ENCODE results near the gene SLC27A3. TPM values are rescaled to one million over a fixed set of nuclear protein-coding genes. Genes with fewer than 3 reads are reported as not detected.

SLC27A3 gene
- polyA plus RNA-seq, 4 donors, result 5.4 to 50.4 (median 16.9) TPM

DNA sequence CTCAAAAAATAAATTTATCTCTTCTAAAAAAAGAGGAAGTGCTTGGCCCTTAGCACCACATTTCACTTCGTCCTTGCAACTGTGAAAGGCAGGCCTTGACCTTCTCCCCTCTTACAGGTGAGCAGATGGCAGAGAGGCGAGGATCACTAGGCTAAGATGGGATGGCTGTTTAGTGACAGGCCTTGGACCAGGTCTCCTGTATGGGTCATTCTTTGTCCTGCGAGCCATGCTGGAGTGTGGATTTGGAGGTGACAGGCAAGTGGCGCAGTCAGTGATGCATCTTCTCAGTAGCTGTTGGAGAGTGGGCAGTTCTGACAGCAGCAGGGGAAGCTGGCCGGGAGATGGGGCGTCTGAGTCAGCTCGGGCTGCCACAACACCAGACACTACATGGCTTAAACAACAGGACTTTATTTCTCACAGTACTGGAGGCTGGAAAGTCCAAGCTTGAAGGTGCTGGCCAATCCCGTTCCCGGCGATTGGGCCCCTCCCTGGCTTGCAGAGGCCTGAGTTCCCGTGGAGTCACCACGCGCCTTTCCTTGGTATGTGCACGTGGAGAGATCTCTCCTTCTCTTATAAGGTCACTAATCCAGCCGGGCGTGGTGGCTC is 16.5 kb downstream of the SLC27A3 start:
- no peaks in the 10 kb centered on the region for H3K9me3 ChIP-seq (ENCODE audit: control insufficient read depth in 2 of 2, insufficient read depth in 1 of 2, low read depth in 1 of 2, low read length in 1 of 2)
- WGBS, 3 donors, result 70 to 85% (median 76%) methylated on average over 16 of the region's 16 CpGs
- FAIRE-seq (no peak), DNase-seq (no peak)
- peaks cover 0 to 2% (median 0%) of the 10 kb centered on the region in 3 donors for H3K4me1 ChIP-seq (ENCODE audit: control insufficient read depth in 3 of 3, insufficient read depth in 2 of 3, low read depth in 1 of 3, low read length in 2 of 3)
- peak overlapping the region in 2 of 3 donors; percentile 33 to 87 for H3K27ac ChIP-seq (ENCODE audit: low read depth in 1 of 3, low read length in 2 of 3)
- H3K36me3 ChIP-seq (ENCODE audit: control insufficient read depth in 3 of 3, insufficient read depth in 2 of 3, low read depth in 1 of 3, low read length in 3 of 3), result no peaks in the 10 kb centered on the region
- H3K27me3 ChIP-seq (ENCODE audit: control insufficient read depth in 3 of 3, insufficient read depth in 3 of 3, low read length in 3 of 3), result peaks cover 0 to 15% (median 0%) of the 10 kb centered on the region in 3 donors
- no peak overlapping the region for H3K4me3 ChIP-seq (ENCODE audit: low read depth in 1 of 3, low read length in 3 of 3)

DNA sequence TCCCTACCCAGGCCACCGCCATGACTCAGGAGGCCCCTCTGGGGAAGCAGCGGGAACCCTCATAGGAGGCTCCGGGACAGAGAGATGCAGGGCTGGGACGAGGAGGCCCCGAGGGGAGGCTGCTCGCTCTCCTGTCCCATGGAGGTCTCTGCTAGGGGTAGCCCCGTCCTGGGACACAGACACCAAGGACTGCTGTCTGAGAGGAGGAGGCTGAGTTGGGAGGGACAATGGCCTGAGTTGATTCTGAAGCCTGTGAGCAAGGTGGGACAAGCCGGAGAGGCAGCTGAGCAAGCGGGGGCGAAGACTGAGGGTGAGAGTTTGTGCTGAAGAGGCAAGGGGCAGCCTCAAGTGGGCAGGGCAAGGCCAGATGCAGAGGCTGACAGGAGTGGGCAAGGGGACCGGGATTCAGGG is 17.4 kb downstream of the SLC27A3 start:
- no peak overlapping the region for H3K4me3 ChIP-seq (ENCODE audit: low read depth in 1 of 3, low read length in 3 of 3)
- FAIRE-seq (no peak), DNase-seq (no peak)
- no peaks in the 10 kb centered on the region for H3K9me3 ChIP-seq (ENCODE audit: control insufficient read depth in 2 of 2, insufficient read depth in 1 of 2, low read depth in 1 of 2, low read length in 1 of 2)
- no peaks in the 10 kb centered on the region for H3K36me3 ChIP-seq (ENCODE audit: control insufficient read depth in 3 of 3, insufficient read depth in 2 of 3, low read depth in 1 of 3, low read length in 3 of 3)
- peaks cover 0 to 2% (median 0%) of the 10 kb centered on the region in 3 donors for H3K4me1 ChIP-seq (ENCODE audit: control insufficient read depth in 3 of 3, insufficient read depth in 2 of 3, low read depth in 1 of 3, low read length in 2 of 3)
- WGBS, 3 donors, result 90 to 96% (median 91%) methylated on average over 10 to 11 of the region's 11 CpGs
- no peak overlapping the region for H3K27ac ChIP-seq (ENCODE audit: low read depth in 1 of 3, low read length in 2 of 3)
- H3K27me3 ChIP-seq (ENCODE audit: control insufficient read depth in 3 of 3, insufficient read depth in 3 of 3, low read length in 3 of 3), result peaks cover 0 to 15% (median 0%) of the 10 kb centered on the region in 3 donors

DNA sequence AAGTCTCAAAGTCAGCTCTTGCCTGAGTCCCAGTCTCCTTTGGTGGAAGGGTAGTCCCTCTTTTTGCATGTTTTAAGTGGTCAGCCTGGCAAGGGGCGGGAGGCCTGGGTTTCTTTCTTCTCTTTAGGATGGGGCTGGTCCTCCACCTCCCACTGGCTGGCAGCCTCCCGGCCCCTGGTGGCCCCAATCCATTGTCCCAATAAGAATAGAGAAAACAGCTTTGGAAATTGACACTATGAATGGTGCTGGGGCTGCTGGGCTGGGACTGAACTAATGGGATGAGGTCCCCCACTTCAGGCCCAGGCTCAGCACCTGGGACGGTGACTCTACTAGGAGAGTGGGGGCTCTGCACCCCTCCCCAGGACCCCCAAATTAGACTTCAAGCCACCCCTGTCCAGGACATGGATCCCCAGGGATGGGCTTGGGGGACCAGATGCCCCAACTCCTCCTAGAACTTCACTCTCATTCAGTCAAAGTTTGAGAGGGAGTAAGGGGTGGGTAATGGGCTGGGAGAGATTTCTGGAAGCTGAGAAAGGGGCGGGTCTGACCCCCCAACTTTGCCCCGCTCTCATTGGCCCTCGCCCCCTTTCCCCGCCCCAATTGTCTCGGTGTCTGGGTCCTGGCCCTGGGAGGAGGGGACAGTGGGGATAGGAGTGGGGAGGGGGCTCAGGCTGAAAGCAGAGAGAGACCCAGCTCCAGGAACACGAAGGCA is 18.2 kb downstream of the SLC27A3 start:
- H3K4me3 ChIP-seq (ENCODE audit: low read depth in 1 of 3, low read length in 3 of 3), result no peak overlapping the region
- WGBS, 3 donors, result 64 to 78% (median 69%) methylated on average over 9 of the region's 9 CpGs
- H3K4me1 ChIP-seq (ENCODE audit: control insufficient read depth in 3 of 3, insufficient read depth in 2 of 3, low read depth in 1 of 3, low read length in 2 of 3), result peaks cover 0 to 2% (median 0%) of the 10 kb centered on the region in 3 donors
- FAIRE-seq (no peak), DNase-seq (no peak)
- H3K27me3 ChIP-seq (ENCODE audit: control insufficient read depth in 3 of 3, insufficient read depth in 3 of 3, low read length in 3 of 3), result peaks cover 0 to 15% (median 0%) of the 10 kb centered on the region in 3 donors
- no peaks in the 10 kb centered on the region for H3K36me3 ChIP-seq (ENCODE audit: control insufficient read depth in 3 of 3, insufficient read depth in 2 of 3, low read depth in 1 of 3, low read length in 3 of 3)
- H3K9me3 ChIP-seq (ENCODE audit: control insufficient read depth in 2 of 2, insufficient read depth in 1 of 2, low read depth in 1 of 2, low read length in 1 of 2), result no peaks in the 10 kb centered on the region
- H3K27ac ChIP-seq (ENCODE audit: low read depth in 1 of 3, low read length in 2 of 3), result no peak overlapping the region

DNA sequence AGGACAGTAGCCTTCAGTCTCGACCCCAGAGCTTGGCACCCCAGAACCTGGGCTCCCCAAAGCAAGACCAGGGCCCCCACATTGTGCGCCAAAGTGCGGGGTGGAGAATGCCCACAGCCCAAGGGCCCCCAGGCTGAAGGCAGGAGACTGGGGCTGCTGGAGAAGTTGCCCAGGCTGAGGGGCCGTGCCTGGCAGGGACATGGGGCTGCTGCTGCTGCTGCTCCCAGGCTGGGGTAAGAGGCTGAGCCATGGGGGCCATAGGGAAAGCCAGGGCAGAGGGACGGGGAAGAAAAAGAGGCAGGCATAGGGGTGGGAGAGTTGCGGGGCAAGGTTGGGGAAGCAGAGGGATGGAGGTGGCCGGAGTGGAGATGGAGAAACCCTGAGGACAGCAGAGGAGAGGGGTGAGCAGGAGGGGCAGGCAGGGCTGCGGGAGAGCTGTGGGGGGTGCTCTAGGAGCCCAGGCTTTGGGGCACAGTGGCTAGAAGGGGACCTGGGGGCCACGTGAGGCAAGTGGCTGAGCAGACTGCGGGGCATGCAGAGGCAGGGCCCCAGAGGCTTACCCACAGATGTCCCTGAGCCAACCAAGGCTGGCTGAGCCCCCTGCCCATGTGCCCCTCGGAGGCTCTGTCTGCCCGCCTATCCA is 18.9 kb downstream of the SLC27A3 start:
- no peaks in the 10 kb centered on the region for H3K9me3 ChIP-seq (ENCODE audit: control insufficient read depth in 2 of 2, insufficient read depth in 1 of 2, low read depth in 1 of 2, low read length in 1 of 2)
- WGBS, 3 donors, result 82 to 87% (median 82%) methylated on average over 9 to 12 of the region's 12 CpGs
- peaks cover 0 to 15% (median 0%) of the 10 kb centered on the region in 3 donors for H3K27me3 ChIP-seq (ENCODE audit: control insufficient read depth in 3 of 3, insufficient read depth in 3 of 3, low read length in 3 of 3)
- no peak for FAIRE-seq
- H3K4me3 ChIP-seq (ENCODE audit: low read depth in 1 of 3, low read length in 3 of 3), result no peak overlapping the region
- H3K4me1 ChIP-seq (ENCODE audit: control insufficient read depth in 3 of 3, insufficient read depth in 2 of 3, low read depth in 1 of 3, low read length in 2 of 3), result peaks cover 0 to 2% (median 0%) of the 10 kb centered on the region in 3 donors
- no peak overlapping the region for H3K27ac ChIP-seq (ENCODE audit: low read depth in 1 of 3, low read length in 2 of 3)
- no peaks in the 10 kb centered on the region for H3K36me3 ChIP-seq (ENCODE audit: control insufficient read depth in 3 of 3, insufficient read depth in 2 of 3, low read depth in 1 of 3, low read length in 3 of 3)
- DNase-seq, result no peak

DNA sequence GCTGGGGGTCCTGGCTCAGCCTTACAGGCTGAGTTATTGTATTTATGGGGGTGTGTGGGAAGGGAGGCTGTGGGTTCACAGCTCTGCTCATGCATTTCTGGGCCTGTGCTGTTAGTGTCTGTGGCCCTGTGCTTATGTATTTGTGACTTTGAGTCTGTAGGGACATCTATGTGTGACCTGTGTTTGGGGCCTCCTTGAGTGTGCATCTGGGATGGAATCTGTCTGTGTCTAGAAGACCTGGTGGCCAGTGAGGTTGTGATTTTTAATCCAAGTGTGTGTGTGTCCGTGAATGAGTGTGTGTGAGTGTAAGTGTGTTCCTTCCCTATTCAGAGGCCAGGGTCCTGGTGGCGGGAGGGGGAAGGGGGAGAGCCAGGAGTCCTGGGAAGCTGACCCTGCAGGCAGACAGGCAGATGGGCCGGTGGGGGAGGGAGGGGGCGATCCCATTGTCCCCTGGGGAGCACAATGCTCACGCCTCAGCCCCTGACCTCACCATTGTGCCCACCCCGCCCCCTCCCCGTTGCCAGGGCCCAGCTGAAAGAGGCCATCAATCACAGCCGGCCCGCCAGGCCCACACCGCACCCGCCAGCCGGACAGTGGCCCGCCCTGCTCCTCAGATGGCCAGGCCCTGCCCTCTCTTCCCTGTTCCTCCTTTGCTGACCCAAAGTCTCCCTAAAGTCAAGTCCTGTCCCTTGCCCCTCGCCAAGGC is 19.6 kb downstream of the SLC27A3 start:
- Histone ChIP-seq H3K4me3 (ENCODE audit: low read depth in 1 of 3, low read length in 3 of 3) (no peak overlapping the region), H3K27me3 (ENCODE audit: control insufficient read depth in 3 of 3, insufficient read depth in 3 of 3, low read length in 3 of 3) (peaks cover 0 to 9% (median 0%) of the 10 kb centered on the region in 3 donors), H3K36me3 (ENCODE audit: control insufficient read depth in 3 of 3, insufficient read depth in 2 of 3, low read depth in 1 of 3, low read length in 3 of 3) (peaks cover 0 to 4% (median 0%) of the 10 kb centered on the region in 3 donors), H3K9me3 (ENCODE audit: control insufficient read depth in 2 of 2, insufficient read depth in 1 of 2, low read depth in 1 of 2, low read length in 1 of 2) (no peaks in the 10 kb centered on the region), H3K27ac (ENCODE audit: low read depth in 1 of 3, low read length in 2 of 3) (no peak overlapping the region), H3K4me1 (ENCODE audit: control insufficient read depth in 3 of 3, insufficient read depth in 2 of 3, low read depth in 1 of 3, low read length in 2 of 3) (peaks cover 0 to 2% (median 0%) of the 10 kb centered on the region in 3 donors)
- no peak for DNase-seq
- no peak for FAIRE-seq
- WGBS, 3 donors, result 62 to 85% (median 69%) methylated on average over 4 to 14 of the region's 14 CpGs

DNA sequence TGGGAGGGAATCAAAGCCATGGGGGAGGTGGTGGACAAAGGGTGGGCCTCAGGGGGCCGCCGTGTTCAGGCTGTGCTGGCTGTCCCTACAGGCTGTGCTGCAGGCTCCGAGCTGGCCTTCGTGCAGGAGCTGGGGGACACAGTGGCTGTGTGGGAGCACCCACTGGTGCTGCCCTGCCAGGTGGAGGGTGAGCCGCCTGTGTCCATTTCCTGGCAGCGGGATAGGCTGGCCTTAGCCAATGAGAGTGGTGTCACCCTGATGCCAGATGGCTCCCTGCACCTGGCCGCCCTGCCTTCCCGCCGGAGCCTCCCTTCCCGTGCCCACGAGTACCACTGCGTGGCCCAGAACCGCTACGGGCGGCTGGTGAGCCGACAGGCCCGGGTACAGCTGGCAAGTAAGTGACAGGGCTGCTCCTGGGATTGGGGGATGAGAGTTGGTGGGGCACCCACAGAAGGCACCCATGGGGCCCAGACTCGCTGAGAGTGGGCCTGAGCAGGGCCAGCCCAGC is 20.2 kb downstream of the SLC27A3 start:
- DNase-seq (no peak), FAIRE-seq (no peak)
- Histone ChIP-seq H3K27me3 (ENCODE audit: control insufficient read depth in 3 of 3, insufficient read depth in 3 of 3, low read length in 3 of 3) (peaks cover 0 to 3% (median 0%) of the 10 kb centered on the region in 3 donors), H3K27ac (ENCODE audit: low read depth in 1 of 3, low read length in 2 of 3) (no peak overlapping the region), H3K36me3 (ENCODE audit: control insufficient read depth in 3 of 3, insufficient read depth in 2 of 3, low read depth in 1 of 3, low read length in 3 of 3) (peaks cover 0 to 5% (median 0%) of the 10 kb centered on the region in 3 donors), H3K4me3 (ENCODE audit: low read depth in 1 of 3, low read length in 3 of 3) (no peak overlapping the region), H3K4me1 (ENCODE audit: control insufficient read depth in 3 of 3, insufficient read depth in 2 of 3, low read depth in 1 of 3, low read length in 2 of 3) (no peaks in the 10 kb centered on the region), H3K9me3 (ENCODE audit: control insufficient read depth in 2 of 2, insufficient read depth in 1 of 2, low read depth in 1 of 2, low read length in 1 of 2) (no peaks in the 10 kb centered on the region)
- 66 to 81% (median 77%) methylated on average over 18 of the region's 18 CpGs for WGBS, 3 donors

DNA sequence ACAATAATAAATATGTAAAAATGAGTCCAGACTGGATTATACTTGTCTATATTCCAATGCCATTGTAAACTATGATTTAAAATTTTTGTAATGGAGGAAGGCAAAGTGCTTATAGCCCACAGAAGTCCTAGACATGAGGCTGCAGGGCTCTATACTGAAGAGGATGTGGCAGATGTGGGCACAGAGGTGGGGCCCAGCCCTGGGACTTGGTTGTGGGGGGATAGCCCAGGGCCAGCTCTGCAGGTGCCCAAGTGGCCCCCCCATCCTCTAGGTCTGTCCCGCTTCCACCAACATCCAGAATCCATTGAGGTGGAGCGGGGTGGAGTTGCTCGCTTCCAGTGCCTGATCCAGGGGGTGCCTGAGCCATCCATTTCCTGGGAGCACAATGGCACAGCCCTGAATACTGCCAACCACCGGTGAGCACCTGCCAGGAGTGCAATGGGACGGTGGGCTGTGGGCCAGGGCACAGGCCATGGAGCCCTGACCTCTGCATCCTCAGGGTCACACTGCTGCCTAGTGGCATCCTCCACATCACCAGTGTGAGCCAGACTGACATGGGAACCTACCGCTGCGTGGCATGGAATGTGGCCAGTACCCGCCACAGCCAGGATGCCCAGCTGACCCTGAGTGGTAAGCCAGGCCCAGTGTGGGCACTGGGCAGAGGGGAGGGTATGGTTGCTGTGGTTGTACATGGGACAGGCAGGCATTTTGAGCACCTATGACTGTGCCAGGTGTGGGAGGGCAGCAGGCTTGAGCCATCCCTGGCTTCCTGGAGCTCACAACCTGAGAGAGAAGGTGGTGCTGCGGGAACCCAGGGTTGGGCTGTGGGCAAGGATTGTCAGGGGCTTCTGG is 21.0 kb downstream of the SLC27A3 start:
- FAIRE-seq (no peak), DNase-seq (no peak)
- 74 to 92% (median 76%) methylated on average over 9 of the region's 9 CpGs for WGBS, 3 donors
- H3K4me3 ChIP-seq (ENCODE audit: low read depth in 1 of 3, low read length in 3 of 3), result no peak overlapping the region
- no peaks in the 10 kb centered on the region for H3K9me3 ChIP-seq (ENCODE audit: control insufficient read depth in 2 of 2, insufficient read depth in 1 of 2, low read depth in 1 of 2, low read length in 1 of 2)
- H3K36me3 ChIP-seq (ENCODE audit: control insufficient read depth in 3 of 3, insufficient read depth in 2 of 3, low read depth in 1 of 3, low read length in 3 of 3), result peaks cover 0 to 10% (median 0%) of the 10 kb centered on the region in 3 donors
- H3K27ac ChIP-seq (ENCODE audit: low read depth in 1 of 3, low read length in 2 of 3), result no peak overlapping the region
- no peaks in the 10 kb centered on the region for H3K27me3 ChIP-seq (ENCODE audit: control insufficient read depth in 3 of 3, insufficient read depth in 3 of 3, low read length in 3 of 3)
- H3K4me1 ChIP-seq (ENCODE audit: control insufficient read depth in 3 of 3, insufficient read depth in 2 of 3, low read depth in 1 of 3, low read length in 2 of 3), result no peaks in the 10 kb centered on the region

All from small intestine (tissue), 7 donors.